Pons (tissue), 1 donor: ENCODE data around the gene GALNT2.

Source experiments
- DNase-seq: peaks from one replicate; pipeline ENCODE4 v3.0.0-alpha.2; 2016; ENCODE audit warnings: low spot score

The GALNT2 gene

GRCh38 chr1:230145953-230146476 is 79.0 kb downstream of the GALNT2 start:
- DNase-seq: no peak

- DNase-seq: no peak
Observed at GRCh38 chr1:230146709-230147108, 79.7 kb downstream of the GALNT2 start.

- no peak for DNase-seq
Observed at GRCh38 chr1:230147253-230148125, 80.5 kb downstream of the GALNT2 start.

- no peak for DNase-seq
Observed at GRCh38 chr1:230148126-230148652, 81.2 kb downstream of the GALNT2 start.

- DNase-seq: no peak
Observed at GRCh38 chr1:230148768-230149469, 81.9 kb downstream of the GALNT2 start.

- DNase-seq: peak; percentile 66
Observed at GRCh38 chr1:230149751-230150584, 82.9 kb downstream of the GALNT2 start.

- DNase-seq: no peak
Observed at GRCh38 chr1:230150615-230151014, 83.6 kb downstream of the GALNT2 start.

- DNase-seq: no peak
Observed at GRCh38 chr1:230151924-230152468, 85.0 kb downstream of the GALNT2 start.

- DNase-seq: no peak
Observed at GRCh38 chr1:230152999-230153398, 86.0 kb downstream of the GALNT2 start.

- DNase-seq: peak; percentile 88
Observed at GRCh38 chr1:230153641-230154296, 86.7 kb downstream of the GALNT2 start.

GRCh38 chr1:230155021-230155420 is 88.0 kb downstream of the GALNT2 start:
- DNase-seq: no peak

- DNase-seq: no peak
Observed at GRCh38 chr1:230156068-230156467, 89.0 kb downstream of the GALNT2 start.

GRCh38 chr1:230156536-230156935 is 89.5 kb downstream of the GALNT2 start:
- DNase-seq: no peak

- DNase-seq: no peak
Observed at GRCh38 chr1:230157420-230158390, 90.7 kb downstream of the GALNT2 start.

GRCh38 chr1:230158415-230159291 is 91.6 kb downstream of the GALNT2 start:
- DNase-seq: no peak

- DNase-seq: no peak
Observed at GRCh38 chr1:230159580-230159979, 92.5 kb downstream of the GALNT2 start.

GRCh38 chr1:230160957-230161771 is 94.1 kb downstream of the GALNT2 start:
- no peak for DNase-seq

GRCh38 chr1:230163205-230163604 is 96.2 kb downstream of the GALNT2 start:
- DNase-seq: no peak
